GDM1 (cell line): Measurements from ENCODE around the gene TMEM179.

Experiments used
- DNase-seq: peaks from one replicate; lab custom pipeline; 2025; lab: John Stamatoyannopoulos, UW

Gene TMEM179

DNA sequence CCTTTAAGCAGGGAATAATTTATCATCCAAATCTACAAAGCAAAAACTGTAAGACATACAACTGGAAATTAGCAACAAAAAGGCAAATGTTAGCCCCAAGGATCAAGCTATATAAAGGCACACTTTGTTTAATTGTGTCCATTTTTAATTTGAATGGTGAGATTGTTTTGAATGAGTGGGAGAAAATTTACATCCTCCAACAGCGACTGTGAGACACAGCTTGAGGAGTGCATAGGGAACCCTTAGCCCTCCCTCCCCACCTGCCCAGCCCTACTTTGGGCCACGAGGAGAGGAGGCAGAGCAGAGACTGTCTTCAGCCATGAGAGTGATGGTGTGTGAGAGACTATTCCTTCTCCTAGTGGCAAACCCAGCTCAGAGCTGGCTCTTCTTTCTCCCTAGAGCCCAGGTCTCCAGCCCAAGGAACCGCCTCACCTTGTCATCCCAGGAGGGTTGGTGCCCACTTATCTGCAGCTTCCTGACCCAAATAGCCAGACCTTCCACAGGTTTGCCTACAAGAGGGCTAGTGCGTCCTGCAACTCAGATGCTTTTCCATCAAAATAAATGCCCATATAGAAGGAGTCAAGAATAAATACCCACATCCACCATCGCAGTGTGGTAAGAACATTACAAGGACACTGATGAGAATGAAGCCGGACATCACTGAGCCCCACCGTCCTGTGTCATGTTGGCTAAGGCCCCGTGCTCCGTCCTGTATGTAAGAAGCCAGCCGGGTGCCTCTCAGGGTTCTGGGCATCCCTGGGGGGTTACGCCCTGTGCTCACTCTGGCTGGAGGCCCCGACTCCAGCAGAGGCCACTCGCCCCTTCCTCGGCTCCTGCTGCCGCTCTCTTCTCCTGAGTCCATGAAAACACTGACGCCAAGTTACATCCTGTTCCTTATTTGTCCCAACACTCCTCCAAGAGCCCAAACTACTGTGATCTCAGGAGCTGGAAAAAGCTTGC lies 61.4 kb downstream of the TMEM179 start:
- no peak for DNase-seq

- DNase-seq, result no peak
Observed at GRCh38 chr14:104541905-104542465, 62.6 kb downstream of the TMEM179 start.
